PFSK-1 (cell line): Measurements from ENCODE around the gene PTPRN2.

Experiments used
- POLR2AphosphoS5 ChIP-seq: IDR thresholded peaks from 2 replicates; pipeline ENCODE4 v1.6.1; 2012; ENCODE audit warnings: low read depth, mild to moderate bottlenecking, control low read depth, low read length, moderate library complexity
- TAF1 ChIP-seq: IDR thresholded peaks from 2 replicates; pipeline ENCODE4 v1.6.1; 2012; ENCODE audit warnings: low read length, control low read depth, borderline replicate concordance; ENCODE audit not compliant: insufficient read depth

GRCh38 chr7:157793973-157794745, 793.5 kb downstream of the PTPRN2 start:
- TF ChIP-seq POLR2AphosphoS5, result no peak
- no peak for TF ChIP-seq TAF1
